WTC11 (cell line): ENCODE results near the gene RAB10. TPM values are rescaled to one million over a fixed set of nuclear protein-coding genes. Genes with fewer than 3 reads are reported as not detected.

ENCODE experiments used
- ATAC-seq: fragments of 200-7000 bp; cut with Tn5 transposase; 2 replicates; pipeline ENCODE4 v1.10.0; 2021; ENCODE audit warnings: mild to moderate bottlenecking, moderate library complexity
- CTCF ChIA-PET: fragments of 300-600 bp; sonication (Branson Sonifier 250); formaldehyde crosslinking; loops from one replicate; lab custom pipeline; 2021; ENCODE audit warnings: antibody characterized with exemption; lab: Charles Lee
- POLR2A ChIA-PET: fragments of 350-600 bp; sonication (Branson Sonifier 250); formaldehyde crosslinking; loops from one replicate; lab custom pipeline; 2021; ENCODE audit warnings: antibody characterized with exemption; lab: Charles Lee
- DNase-seq: peaks from one replicate; pipeline ENCODE4 v3.0.0; 2021; ENCODE audit warnings: low spot score
- H3K27ac Mint-ChIP-seq: 2 replicates; pipeline ENCODE4 v1.8.0; 2021; ENCODE audit warnings: mixed read lengths
- H3K27me3 Mint-ChIP-seq: 2 replicates; pipeline ENCODE4 v1.8.0; 2021; ENCODE audit warnings: low read depth, mild to moderate bottlenecking, moderate library complexity, mixed read lengths
- H3K36me3 Mint-ChIP-seq: 2 replicates; pipeline ENCODE4 v1.8.0; 2021; ENCODE audit warnings: mixed read lengths
- H3K4me1 Mint-ChIP-seq: 2 replicates; pipeline ENCODE4 v1.8.0; 2022; ENCODE audit warnings: mixed read lengths
- H3K4me3 Mint-ChIP-seq: 2 replicates; pipeline ENCODE4 v1.8.0; 2021; ENCODE audit warnings: mild to moderate bottlenecking, moderate library complexity, mixed read lengths
- H3K9me3 Mint-ChIP-seq: 2 replicates; pipeline ENCODE4 v1.8.0; 2021; ENCODE audit warnings: mixed read lengths
- HMGA2 ChIP-seq: fragments of 250-450 bp; sonication (Bioruptor Pico); IDR thresholded peaks from 2 replicates; pipeline ENCODE4 v1.4.0; 2021; ENCODE audit warnings: mild to moderate bottlenecking, moderate library complexity
- HMGXB4 ChIP-seq: sonication (generic); formaldehyde crosslinking; IDR thresholded peaks from 2 replicates; pipeline ENCODE4 v1.8.1; 2023; ENCODE audit warnings: mild to moderate bottlenecking, moderate library complexity, missing genetic modification reagents
- IRF2 ChIP-seq: sonication (generic); formaldehyde crosslinking; IDR thresholded peaks from 2 replicates; pipeline ENCODE4 v1.8.0; 2022; ENCODE audit warnings: low read depth, missing genetic modification reagents, borderline replicate concordance
- KAT7 ChIP-seq: sonication (generic); formaldehyde crosslinking; IDR thresholded peaks from 2 replicates; pipeline ENCODE4 v1.8.1; 2023; ENCODE audit warnings: missing genetic modification reagents, mild to moderate bottlenecking, borderline replicate concordance
- NFATC4 ChIP-seq: fragments of 250-450 bp; sonication (Bioruptor Pico); IDR thresholded peaks from 2 replicates; pipeline ENCODE4 v1.9.0; 2021; ENCODE audit warnings: mild to moderate bottlenecking
- OVOL2 ChIP-seq: fragments of 250-450 bp; sonication (Bioruptor Pico); IDR thresholded peaks from 2 replicates; pipeline ENCODE4 v1.9.0; 2021; ENCODE audit warnings: mild to moderate bottlenecking, borderline replicate concordance
- PRDM15 ChIP-seq: sonication (generic); formaldehyde crosslinking; IDR thresholded peaks from 2 replicates; pipeline ENCODE4 v1.8.0; 2022; ENCODE audit warnings: missing genetic modification reagents
- PRRX2 ChIP-seq: fragments of 250-450 bp; sonication (Bioruptor Pico); IDR thresholded peaks from 2 replicates; pipeline ENCODE4 v1.8.0; 2021; ENCODE audit warnings: mild to moderate bottlenecking
- TEAD4 ChIP-seq: sonication (generic); formaldehyde crosslinking; IDR thresholded peaks from 2 replicates; pipeline ENCODE4 v1.8.0; 2022; ENCODE audit warnings: mild to moderate bottlenecking, missing genetic modification reagents
- TP53 ChIP-seq: sonication (generic); formaldehyde crosslinking; IDR thresholded peaks from 2 replicates; pipeline ENCODE4 v1.8.1; 2023; ENCODE audit warnings: mild to moderate bottlenecking, missing genetic modification reagents
- USF2 ChIP-seq: sonication (generic); formaldehyde crosslinking; IDR thresholded peaks from 2 replicates; pipeline ENCODE4 v1.8.1; 2023; ENCODE audit warnings: mild to moderate bottlenecking, missing genetic modification reagents, moderate library complexity
- ZBTB21 ChIP-seq: sonication (generic); formaldehyde crosslinking; IDR thresholded peaks from 2 replicates; pipeline ENCODE4 v1.8.1; 2023; ENCODE audit warnings: mild to moderate bottlenecking, missing genetic modification reagents, borderline replicate concordance
- total RNA-seq: library from RNA; stranded (reverse); gene quantifications from 3 replicates; pipeline ENCODE4 v1.2.3, GENCODE V29; 2021
- TF ChIP-seq, protein P1 (sequence below): sonication (generic); formaldehyde crosslinking; IDR thresholded peaks from 2 replicates; pipeline ENCODE4 v1.8.0; 2022; ENCODE audit warnings: mild to moderate bottlenecking, missing genetic modification reagents
- TF ChIP-seq, protein P2 (sequence below): fragments of 250-450 bp; sonication (Bioruptor Pico); IDR thresholded peaks from 2 replicates; pipeline ENCODE4 v2.1.2; 2022; ENCODE audit warnings: mild to moderate bottlenecking, moderate library complexity
- TF ChIP-seq, protein P3 (sequence below): sonication (generic); formaldehyde crosslinking; IDR thresholded peaks from 2 replicates; pipeline ENCODE4 v1.8.1; 2023; ENCODE audit warnings: mild to moderate bottlenecking, missing genetic modification reagents
- TF ChIP-seq, protein P4 (sequence below): sonication (generic); formaldehyde crosslinking; IDR thresholded peaks from 2 replicates; pipeline ENCODE4 v1.8.1; 2022; ENCODE audit warnings: low read depth, mild to moderate bottlenecking, moderate library complexity, missing genetic modification reagents, borderline replicate concordance
- TF ChIP-seq, protein P5 (sequence below): sonication (generic); formaldehyde crosslinking; conservative IDR thresholded peaks from 2 replicates; pipeline ENCODE4 v1.8.1; 2023; ENCODE audit warnings: mild to moderate bottlenecking, low read depth, missing genetic modification reagents, moderate library complexity

The RAB10 gene
- total RNA-seq, 1 experiment from 2014 or later, result 127 TPM

- Mint-ChIP-seq H3K9me3 (peaks cover 6% of the 10 kb centered on the region), H3K4me1 (peaks cover 19% of the 10 kb centered on the region), H3K4me3 (no peak overlapping the region), H3K27me3 (no peaks in the 10 kb centered on the region), H3K36me3 (0 out of 2 replicates have a peak, but pooled peaks cover 4% of the 10 kb centered on the region), H3K27ac (no peak overlapping the region)
- POLR2A ChIA-PET, result no interaction called here
- no peak for TF ChIP-seq TEAD4 (CRISPR knock-in tag)
- CTCF ChIA-PET, result interaction anchor here (1.0 kb wide), 1 partner anchor 12 kb away, joined by 3 read pairs; no protein-coding TSS in a partner anchor
- ATAC-seq (no peak), DNase-seq (no peak)
Observed at GRCh38 chr2:26009567-26009963, 24.3 kb upstream of the RAB10 start.

DNA sequence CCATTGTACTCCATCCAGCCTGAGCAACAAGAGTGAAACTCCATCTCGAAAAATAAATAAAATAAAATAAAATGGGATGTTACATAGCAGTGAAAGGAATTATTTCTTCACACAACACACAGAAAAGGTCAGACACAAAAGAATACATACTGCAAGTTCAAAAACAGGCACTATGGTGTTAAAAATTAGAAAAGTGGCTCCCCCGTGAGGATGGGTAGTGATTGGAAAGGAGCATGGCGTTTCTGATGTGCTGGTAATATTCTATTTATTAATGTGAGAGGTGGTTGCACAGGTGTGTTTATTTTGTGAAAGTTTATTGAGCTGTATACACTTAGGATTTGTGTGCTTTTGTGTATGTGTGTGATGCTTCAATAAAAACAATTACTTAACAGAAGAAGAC is 22.9 kb upstream of the RAB10 start:
- Mint-ChIP-seq H3K9me3 (peaks cover 6% of the 10 kb centered on the region), H3K4me1 (peaks cover 19% of the 10 kb centered on the region), H3K36me3 (0 out of 2 replicates have a peak, but pooled peaks cover 4% of the 10 kb centered on the region), H3K27me3 (no peaks in the 10 kb centered on the region), H3K27ac (no peak overlapping the region), H3K4me3 (no peak overlapping the region)
- ATAC-seq (no peak), DNase-seq (no peak)
- POLR2A ChIA-PET, result interaction anchor here (0.6 kb wide), 1 partner anchor 75 kb away, joined by 3 read pairs; no protein-coding TSS in a partner anchor
- CTCF ChIA-PET, result interaction anchor here (1.5 to 2.5 kb wide), 3 partner anchors 13 to 77 kb away, joined by 6 to 7 read pairs (median 7); no protein-coding TSS in a partner anchor
- TF ChIP-seq USF2 (CRISPR knock-in tag), result no peak
- TF ChIP-seq HMGA2 (CRISPR knock-in tag), result no peak
- TF ChIP-seq, protein P1, sequence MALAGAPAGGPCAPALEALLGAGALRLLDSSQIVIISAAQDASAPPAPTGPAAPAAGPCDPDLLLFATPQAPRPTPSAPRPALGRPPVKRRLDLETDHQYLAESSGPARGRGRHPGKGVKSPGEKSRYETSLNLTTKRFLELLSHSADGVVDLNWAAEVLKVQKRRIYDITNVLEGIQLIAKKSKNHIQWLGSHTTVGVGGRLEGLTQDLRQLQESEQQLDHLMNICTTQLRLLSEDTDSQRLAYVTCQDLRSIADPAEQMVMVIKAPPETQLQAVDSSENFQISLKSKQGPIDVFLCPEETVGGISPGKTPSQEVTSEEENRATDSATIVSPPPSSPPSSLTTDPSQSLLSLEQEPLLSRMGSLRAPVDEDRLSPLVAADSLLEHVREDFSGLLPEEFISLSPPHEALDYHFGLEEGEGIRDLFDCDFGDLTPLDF (CRISPR knock-in tag), result no peak
- no peak for TF ChIP-seq TP53
- TF ChIP-seq NFATC4, result no peak
- TF ChIP-seq PRDM15 (CRISPR knock-in tag), result no peak
- no peak for TF ChIP-seq IRF2 (CRISPR knock-in tag)
- TF ChIP-seq ZBTB21 (CRISPR knock-in tag), result no peak
- TF ChIP-seq KAT7 (CRISPR knock-in tag), result no peak
- no peak for TF ChIP-seq HMGXB4 (CRISPR knock-in tag)

DNA sequence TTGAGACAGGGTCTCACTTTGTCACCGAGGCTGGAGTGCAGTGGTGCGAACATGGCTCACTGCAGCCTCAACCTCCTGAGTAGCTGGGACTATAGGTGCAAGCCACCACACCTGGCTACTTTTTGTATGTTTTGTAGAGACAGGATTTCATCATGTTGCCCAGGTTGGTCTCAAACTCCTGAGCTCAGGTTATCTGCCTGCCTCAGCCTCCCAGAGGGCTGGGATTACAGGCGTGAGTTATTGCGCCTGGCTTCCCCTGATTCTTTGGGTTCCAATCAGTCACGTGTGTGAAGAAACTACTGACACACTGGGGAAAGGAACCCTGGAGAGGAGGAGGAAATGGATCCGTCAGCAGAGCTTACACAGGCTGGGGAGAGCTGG is 22.3 kb upstream of the RAB10 start:
- Mint-ChIP-seq H3K4me3 (no peak overlapping the region), H3K36me3 (0 out of 2 replicates have a peak, but pooled peaks cover 4% of the 10 kb centered on the region), H3K27me3 (no peaks in the 10 kb centered on the region), H3K9me3 (peaks cover 6% of the 10 kb centered on the region), H3K4me1 (peaks cover 19% of the 10 kb centered on the region), H3K27ac (no peak overlapping the region)
- DNase-seq (no peak), ATAC-seq (no peak)
- ChIA-PET CTCF (interaction anchor here (0.9 to 2.5 kb wide), 5 partner anchors 13 to 76 kb away, joined by 3 to 7 read pairs (median 6); no protein-coding TSS in a partner anchor), POLR2A (interaction anchor here (0.5 kb wide), 1 partner anchor 259 kb away, joined by 3 read pairs; no protein-coding TSS in a partner anchor)
- no peak for TF ChIP-seq OVOL2 (CRISPR knock-in tag)
- TF ChIP-seq, protein P2, sequence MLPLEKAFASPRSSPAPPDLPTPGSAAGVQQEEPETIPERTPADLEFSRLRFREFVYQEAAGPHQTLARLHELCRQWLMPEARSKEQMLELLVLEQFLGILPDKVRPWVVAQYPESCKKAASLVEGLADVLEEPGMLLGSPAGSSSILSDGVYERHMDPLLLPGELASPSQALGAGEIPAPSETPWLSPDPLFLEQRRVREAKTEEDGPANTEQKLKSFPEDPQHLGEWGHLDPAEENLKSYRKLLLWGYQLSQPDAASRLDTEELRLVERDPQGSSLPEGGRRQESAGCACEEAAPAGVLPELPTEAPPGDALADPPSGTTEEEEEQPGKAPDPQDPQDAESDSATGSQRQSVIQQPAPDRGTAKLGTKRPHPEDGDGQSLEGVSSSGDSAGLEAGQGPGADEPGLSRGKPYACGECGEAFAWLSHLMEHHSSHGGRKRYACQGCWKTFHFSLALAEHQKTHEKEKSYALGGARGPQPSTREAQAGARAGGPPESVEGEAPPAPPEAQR (CRISPR knock-in tag), result no peak
- TF ChIP-seq, protein P3, sequence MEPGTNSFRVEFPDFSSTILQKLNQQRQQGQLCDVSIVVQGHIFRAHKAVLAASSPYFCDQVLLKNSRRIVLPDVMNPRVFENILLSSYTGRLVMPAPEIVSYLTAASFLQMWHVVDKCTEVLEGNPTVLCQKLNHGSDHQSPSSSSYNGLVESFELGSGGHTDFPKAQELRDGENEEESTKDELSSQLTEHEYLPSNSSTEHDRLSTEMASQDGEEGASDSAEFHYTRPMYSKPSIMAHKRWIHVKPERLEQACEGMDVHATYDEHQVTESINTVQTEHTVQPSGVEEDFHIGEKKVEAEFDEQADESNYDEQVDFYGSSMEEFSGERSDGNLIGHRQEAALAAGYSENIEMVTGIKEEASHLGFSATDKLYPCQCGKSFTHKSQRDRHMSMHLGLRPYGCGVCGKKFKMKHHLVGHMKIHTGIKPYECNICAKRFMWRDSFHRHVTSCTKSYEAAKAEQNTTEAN (CRISPR knock-in tag), result no peak
- TF ChIP-seq, protein P4, sequence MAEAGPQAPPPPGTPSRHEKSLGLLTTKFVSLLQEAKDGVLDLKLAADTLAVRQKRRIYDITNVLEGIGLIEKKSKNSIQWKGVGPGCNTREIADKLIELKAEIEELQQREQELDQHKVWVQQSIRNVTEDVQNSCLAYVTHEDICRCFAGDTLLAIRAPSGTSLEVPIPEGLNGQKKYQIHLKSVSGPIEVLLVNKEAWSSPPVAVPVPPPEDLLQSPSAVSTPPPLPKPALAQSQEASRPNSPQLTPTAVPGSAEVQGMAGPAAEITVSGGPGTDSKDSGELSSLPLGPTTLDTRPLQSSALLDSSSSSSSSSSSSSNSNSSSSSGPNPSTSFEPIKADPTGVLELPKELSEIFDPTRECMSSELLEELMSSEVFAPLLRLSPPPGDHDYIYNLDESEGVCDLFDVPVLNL (CRISPR knock-in tag), result no peak
- no peak for TF ChIP-seq PRRX2 (CRISPR knock-in tag)
- TF ChIP-seq TEAD4 (CRISPR knock-in tag), result no peak
- TF ChIP-seq, protein P5, sequence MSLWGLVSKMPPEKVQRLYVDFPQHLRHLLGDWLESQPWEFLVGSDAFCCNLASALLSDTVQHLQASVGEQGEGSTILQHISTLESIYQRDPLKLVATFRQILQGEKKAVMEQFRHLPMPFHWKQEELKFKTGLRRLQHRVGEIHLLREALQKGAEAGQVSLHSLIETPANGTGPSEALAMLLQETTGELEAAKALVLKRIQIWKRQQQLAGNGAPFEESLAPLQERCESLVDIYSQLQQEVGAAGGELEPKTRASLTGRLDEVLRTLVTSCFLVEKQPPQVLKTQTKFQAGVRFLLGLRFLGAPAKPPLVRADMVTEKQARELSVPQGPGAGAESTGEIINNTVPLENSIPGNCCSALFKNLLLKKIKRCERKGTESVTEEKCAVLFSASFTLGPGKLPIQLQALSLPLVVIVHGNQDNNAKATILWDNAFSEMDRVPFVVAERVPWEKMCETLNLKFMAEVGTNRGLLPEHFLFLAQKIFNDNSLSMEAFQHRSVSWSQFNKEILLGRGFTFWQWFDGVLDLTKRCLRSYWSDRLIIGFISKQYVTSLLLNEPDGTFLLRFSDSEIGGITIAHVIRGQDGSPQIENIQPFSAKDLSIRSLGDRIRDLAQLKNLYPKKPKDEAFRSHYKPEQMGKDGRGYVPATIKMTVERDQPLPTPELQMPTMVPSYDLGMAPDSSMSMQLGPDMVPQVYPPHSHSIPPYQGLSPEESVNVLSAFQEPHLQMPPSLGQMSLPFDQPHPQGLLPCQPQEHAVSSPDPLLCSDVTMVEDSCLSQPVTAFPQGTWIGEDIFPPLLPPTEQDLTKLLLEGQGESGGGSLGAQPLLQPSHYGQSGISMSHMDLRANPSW (CRISPR knock-in tag), result no peak
